GM12864 (cell line): ENCODE measurements around the gene SYT1.

Experiments used
- DNase-seq: peaks from one replicate; pipeline ENCODE4 v3.0.0-alpha.2; 2011; ENCODE audit warnings: low read depth
- H3K4me3 ChIP-seq: 2 replicates; pipeline ENCODE4 v1.5.1; 2011; ENCODE audit warnings: mild to moderate bottlenecking, low read depth, low read length, control low read depth
- TF ChIP-seq, protein P1 (sequence below): IDR thresholded peaks from 2 replicates; pipeline ENCODE4 v1.5.1; 2011; ENCODE audit warnings: low read depth, mild to moderate bottlenecking, moderate library complexity, low read length, control low read depth, inconsistent platforms; ENCODE audit errors: missing control alignments

The SYT1 gene

DNA sequence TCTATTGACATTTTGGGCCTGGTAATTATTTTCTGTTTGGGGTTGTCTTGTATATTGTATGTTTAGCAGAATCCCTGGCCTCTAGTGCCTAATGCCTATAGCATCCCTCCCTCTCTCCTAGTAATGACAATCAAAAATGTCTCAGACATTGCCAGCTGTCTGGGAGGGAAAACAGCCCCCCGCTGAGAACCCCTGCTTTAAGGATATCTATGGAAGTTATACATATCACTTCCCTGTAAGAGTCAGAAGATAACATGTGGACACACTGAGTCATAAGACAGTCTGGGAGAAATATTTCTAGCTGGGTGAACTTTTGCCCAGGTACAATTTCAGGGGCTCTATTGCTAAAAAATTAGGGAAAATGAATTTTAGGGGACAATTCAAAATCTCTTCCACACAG lies 571.2 kb downstream of the SYT1 start:
- TF ChIP-seq, protein P1, sequence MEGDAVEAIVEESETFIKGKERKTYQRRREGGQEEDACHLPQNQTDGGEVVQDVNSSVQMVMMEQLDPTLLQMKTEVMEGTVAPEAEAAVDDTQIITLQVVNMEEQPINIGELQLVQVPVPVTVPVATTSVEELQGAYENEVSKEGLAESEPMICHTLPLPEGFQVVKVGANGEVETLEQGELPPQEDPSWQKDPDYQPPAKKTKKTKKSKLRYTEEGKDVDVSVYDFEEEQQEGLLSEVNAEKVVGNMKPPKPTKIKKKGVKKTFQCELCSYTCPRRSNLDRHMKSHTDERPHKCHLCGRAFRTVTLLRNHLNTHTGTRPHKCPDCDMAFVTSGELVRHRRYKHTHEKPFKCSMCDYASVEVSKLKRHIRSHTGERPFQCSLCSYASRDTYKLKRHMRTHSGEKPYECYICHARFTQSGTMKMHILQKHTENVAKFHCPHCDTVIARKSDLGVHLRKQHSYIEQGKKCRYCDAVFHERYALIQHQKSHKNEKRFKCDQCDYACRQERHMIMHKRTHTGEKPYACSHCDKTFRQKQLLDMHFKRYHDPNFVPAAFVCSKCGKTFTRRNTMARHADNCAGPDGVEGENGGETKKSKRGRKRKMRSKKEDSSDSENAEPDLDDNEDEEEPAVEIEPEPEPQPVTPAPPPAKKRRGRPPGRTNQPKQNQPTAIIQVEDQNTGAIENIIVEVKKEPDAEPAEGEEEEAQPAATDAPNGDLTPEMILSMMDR, result no peak
- DNase-seq, result no peak
- H3K4me3 ChIP-seq, result no peak overlapping the region

DNA sequence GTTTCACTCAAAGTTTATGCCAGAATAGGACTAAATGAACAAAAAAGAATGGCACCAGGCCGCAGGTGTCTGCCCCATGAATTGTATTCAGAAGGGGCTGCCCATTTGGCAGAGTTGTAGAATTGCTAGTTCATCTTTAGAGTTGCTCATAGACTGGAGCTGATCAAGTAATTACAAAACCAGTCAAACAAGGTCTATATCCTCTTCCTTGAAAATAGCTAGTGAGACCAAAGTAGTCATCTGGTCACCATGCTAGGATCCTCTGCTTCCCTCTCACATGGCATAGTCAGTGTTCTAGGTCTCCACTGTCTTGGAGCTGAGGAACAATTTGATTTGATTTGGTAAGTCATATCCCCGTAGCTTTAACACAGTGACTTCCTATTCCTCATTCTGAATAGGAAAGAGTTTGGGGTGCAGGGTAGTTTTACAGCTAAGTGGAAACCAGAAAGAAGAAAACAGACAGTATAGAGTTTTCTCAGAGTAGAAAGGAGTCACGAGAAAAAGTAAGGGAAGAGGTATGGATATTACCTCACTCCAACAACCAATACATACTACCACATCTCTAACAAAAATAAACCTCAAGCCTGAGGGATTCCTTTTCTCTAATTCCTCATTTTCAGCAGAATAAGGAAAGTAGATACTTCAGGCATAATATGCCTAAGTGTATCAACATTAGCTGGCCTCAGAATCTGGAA lies 574.1 kb downstream of the SYT1 start:
- DNase-seq, result no peak
- H3K4me3 ChIP-seq, result no peak overlapping the region
- TF ChIP-seq, protein P1, result no peak

DNA sequence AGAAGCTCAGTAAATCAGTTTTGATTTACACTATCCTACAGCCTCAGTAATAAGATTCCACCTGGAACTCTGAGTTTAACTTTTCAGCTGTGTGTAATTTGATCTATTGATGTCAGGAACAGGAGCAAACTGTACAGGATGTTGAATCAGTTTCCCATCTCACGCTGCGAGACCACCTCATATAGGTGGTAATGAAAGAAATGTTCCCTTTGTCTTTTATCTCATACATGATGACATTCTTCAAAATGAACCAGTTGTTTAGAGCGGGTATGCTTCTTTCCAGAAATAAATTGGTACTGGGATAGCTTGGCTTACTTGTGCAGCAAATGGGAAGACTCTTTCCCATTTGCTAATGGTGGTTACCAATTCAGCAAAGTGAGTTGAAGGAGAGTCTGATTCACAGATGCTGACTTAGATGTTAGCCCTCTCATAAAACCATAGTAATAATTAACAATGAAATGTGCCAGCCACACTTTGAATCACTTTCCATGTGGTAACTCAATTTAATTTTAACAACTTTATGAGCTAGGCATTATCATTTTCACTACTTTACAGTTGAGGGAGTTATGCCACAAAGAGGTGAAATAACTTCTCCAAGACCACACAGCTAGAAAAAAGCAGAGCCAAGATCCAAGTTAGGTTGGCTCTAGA lies 574.7 kb downstream of the SYT1 start:
- TF ChIP-seq, protein P1, result no peak
- DNase-seq, result no peak
- no peak overlapping the region for H3K4me3 ChIP-seq

DNA sequence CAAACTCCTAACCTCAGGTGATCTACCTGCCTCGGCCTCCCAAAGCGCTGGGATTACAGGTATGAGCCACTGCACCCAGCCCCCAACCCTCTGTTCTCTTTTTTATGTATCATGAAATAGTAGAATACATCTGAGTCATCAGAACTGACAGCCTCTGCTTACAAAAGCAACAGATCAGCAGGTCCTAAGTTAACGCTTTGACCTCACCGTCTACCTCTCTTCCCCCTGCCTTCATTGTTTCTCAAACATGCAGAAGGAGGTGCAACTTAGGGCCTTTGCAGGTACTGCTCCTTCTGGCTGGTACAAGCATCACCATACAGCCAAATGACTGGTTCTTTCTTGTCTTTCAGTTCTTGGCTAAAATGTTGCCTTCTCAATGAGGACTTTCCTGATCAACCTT lies 577.0 kb downstream of the SYT1 start:
- no peak for DNase-seq
- TF ChIP-seq, protein P1, result no peak
- H3K4me3 ChIP-seq, result no peak overlapping the region

DNA sequence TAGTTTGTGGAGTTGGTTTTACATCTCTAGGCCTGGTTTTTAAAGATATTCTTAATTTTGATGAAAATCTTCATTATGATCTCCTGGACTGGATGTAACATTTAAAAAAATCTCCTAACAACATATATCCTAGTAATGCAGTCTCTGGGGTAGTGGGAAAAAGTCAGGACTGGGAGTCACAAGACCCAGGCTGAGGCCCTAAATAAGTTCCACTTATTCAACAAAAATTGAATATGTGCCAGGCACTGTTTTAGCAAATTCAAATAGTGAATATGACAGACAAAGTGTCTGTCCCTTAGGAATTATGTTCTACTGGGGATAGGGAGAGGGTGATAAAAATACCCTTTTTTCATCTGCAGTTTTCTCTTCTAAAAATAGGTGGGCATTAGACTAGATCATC lies 577.8 kb downstream of the SYT1 start:
- H3K4me3 ChIP-seq, result no peak overlapping the region
- TF ChIP-seq, protein P1, result no peak
- no peak for DNase-seq

DNA sequence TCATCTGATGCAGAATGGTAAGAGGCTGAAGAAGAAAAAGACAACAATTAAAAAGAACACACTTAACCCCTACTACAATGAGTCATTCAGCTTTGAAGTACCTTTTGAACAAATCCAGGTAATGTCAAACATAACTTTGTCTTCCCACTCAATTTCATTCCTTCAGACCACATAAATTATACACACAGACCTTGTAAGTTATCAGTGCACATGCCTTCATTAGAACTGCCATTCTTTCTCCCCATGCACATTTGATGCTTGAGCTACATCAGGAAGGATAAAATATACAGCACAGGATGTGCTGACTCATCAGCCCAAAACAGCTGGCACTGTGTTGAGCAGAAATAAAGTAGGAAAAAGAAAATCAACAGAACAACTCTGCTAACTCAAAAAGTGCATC lies 579.5 kb downstream of the SYT1 start:
- DNase-seq, result no peak
- TF ChIP-seq, protein P1, result no peak
- no peak overlapping the region for H3K4me3 ChIP-seq

DNA sequence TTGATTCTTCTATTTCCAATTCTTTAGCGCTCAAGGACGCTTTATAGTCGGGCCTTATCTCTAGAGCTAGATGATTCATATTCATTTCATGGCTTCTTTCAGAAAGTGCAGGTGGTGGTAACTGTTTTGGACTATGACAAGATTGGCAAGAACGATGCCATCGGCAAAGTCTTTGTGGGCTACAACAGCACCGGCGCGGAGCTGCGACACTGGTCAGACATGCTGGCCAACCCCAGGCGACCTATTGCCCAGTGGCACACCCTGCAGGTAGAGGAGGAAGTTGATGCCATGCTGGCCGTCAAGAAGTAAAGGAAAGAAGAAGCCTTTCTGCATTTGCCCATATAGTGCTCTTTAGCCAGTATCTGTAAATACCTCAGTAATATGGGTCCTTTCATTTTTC lies 584.2 kb downstream of the SYT1 start:
- DNase-seq, result no peak
- TF ChIP-seq, protein P1, result no peak
- H3K4me3 ChIP-seq, result no peak overlapping the region
